ENCODE results near the gene PLPP7.

- no peak for TF ChIP-seq CTCF (IDR thresholded peaks at IDR 0.05)
- no peak for TF ChIP-seq POLR2A (IDR thresholded peaks at IDR 0.05)
Measured at GRCh38 chr9:131349522-131349880, 60.0 kb downstream of the PLPP7 start.

Data from heart left ventricle (tissue), 13 donors.